H1 (cell line): ENCODE results near the gene SH3RF3. TPM values are rescaled to one million over a fixed set of nuclear protein-coding genes. Genes with fewer than 3 reads are reported as not detected.
A peak's percentile ranks its signal among the peaks of the same experiment; 100 is the strongest.

Experiments used
- CTCF ChIA-PET: fragments of 300-600 bp; sonication (Branson Sonifier 250); formaldehyde crosslinking; loops from one replicate; lab custom pipeline; 2021; ENCODE audit not compliant: partially characterized antibody; lab: Charles Lee
- POLR2A ChIA-PET: fragments of 300-600 bp; sonication (Branson Sonifier 250); formaldehyde crosslinking; loops from one replicate; lab custom pipeline; 2021; ENCODE audit warnings: inconsistent platforms; ENCODE audit not compliant: partially characterized antibody; lab: Charles Lee
- DNase-seq, 2 experiments: peaks; one replicate each; pipeline versions ENCODE4 v3.0.0 to v3.0.0-alpha.2; 2010 to 2022; ENCODE audit warnings: low spot score in 2 of 2, low read depth in 1 of 2, mixed read lengths in 1 of 2
- FAIRE-seq: peaks from 2 replicates; lab custom pipeline; 2011; peaks lifted over from hg19 to GRCh38; lab: Jason Lieb, UNC
- H2AFZ ChIP-seq: 2 replicates; pipeline ENCODE4 v1.8.1; 2012; ENCODE audit warnings: low read length, inconsistent platforms
- H2AK5ac ChIP-seq: 2 replicates; pipeline ENCODE4 v1.6.1; 2013; ENCODE audit warnings: low read depth, low read length
- H2BK120ac ChIP-seq: replicated peaks from 2 replicates; pipeline ENCODE3; 2013; ENCODE audit warnings: low read depth, low read length, inconsistent platforms
- H2BK12ac ChIP-seq: 2 replicates; pipeline ENCODE4 v1.6.1; 2013; ENCODE audit warnings: low read depth, low read length
- H2BK15ac ChIP-seq: 2 replicates; pipeline ENCODE4 v1.6.1; 2013; ENCODE audit warnings: low read length
- H2BK20ac ChIP-seq: 2 replicates; pipeline ENCODE4 v1.6.1; 2013; ENCODE audit warnings: low read length
- H2BK5ac ChIP-seq: 2 replicates; pipeline ENCODE4 v1.6.1; 2013; ENCODE audit warnings: low read depth, low read length
- H3K14ac ChIP-seq: 2 replicates; pipeline ENCODE4 v1.6.1; 2013; ENCODE audit warnings: inconsistent platforms; ENCODE audit not compliant: insufficient read length
- H3K18ac ChIP-seq: 2 replicates; pipeline ENCODE4 v1.6.1; 2013; ENCODE audit warnings: low read length; ENCODE audit errors: extremely low read depth
- H3K23ac ChIP-seq: 2 replicates; pipeline ENCODE4 v1.6.1; 2013; ENCODE audit warnings: inconsistent platforms; ENCODE audit not compliant: insufficient read length
- H3K23me2 ChIP-seq: 2 replicates; pipeline ENCODE4 v1.6.1; 2013; ENCODE audit warnings: low read depth, low read length
- H3K27ac ChIP-seq: 2 replicates; pipeline ENCODE4 v1.6.1; 2011; ENCODE audit warnings: low read depth, low read length, inconsistent platforms
- H3K27me3 ChIP-seq, 4 experiments: replicated peaks in 1 of 4; 1 replicate in 1 of 4; 2 replicates in 3 of 4; pipeline versions ENCODE4 v1.6.1 to v1.8.1; 2011 to 2013; ENCODE audit warnings: low read length in 3 of 4, mild to moderate bottlenecking in 3 of 4, inconsistent platforms in 2 of 4, mixed read lengths in 2 of 4, moderate library complexity in 1 of 4; ENCODE audit not compliant: control insufficient read depth in 3 of 4, insufficient read depth in 3 of 4; ENCODE audit errors: extremely low read depth in 1 of 4
- H3K36me3 ChIP-seq, 4 experiments: 2 replicates each; pipeline versions ENCODE4 v1.6.1 to v1.8.1; 2011 to 2013; ENCODE audit warnings: mild to moderate bottlenecking in 4 of 4, low read length in 3 of 4, moderate library complexity in 2 of 4, control low read depth in 1 of 4, inconsistent platforms in 1 of 4; ENCODE audit not compliant: insufficient read depth in 4 of 4, control insufficient read depth in 2 of 4
- H3K4ac ChIP-seq: replicated peaks from 2 replicates; pipeline ENCODE3; 2013; ENCODE audit warnings: low read length, low read depth, mixed read lengths, inconsistent platforms; ENCODE audit not compliant: insufficient read length
- H3K4me1 ChIP-seq, 4 experiments: replicated peaks in 1 of 4; 1 replicate in 1 of 4; 2 replicates in 3 of 4; pipeline versions ENCODE4 v1.6.1 to v1.8.1; 2011 to 2013; ENCODE audit warnings: low read length in 3 of 4, inconsistent platforms in 2 of 4, mixed read lengths in 1 of 4; ENCODE audit not compliant: insufficient read depth in 4 of 4, control insufficient read depth in 3 of 4
- H3K4me2 ChIP-seq, 2 experiments: 2 replicates each; pipeline versions ENCODE4 v1.6.1 to v1.8.1; 2011 to 2013; ENCODE audit warnings: low read depth in 2 of 2, low read length in 2 of 2, control low read depth in 1 of 2, inconsistent platforms in 1 of 2, mild to moderate bottlenecking in 1 of 2; ENCODE audit not compliant: insufficient read depth in 1 of 2
- H3K4me3 ChIP-seq, 4 experiments: fragments of 200-600, 300-600 bp in 1 of 4; sonication (generic), shearing (Covaris generic), sonication (Bioruptor Twin) in 1 of 4; 2 replicates each; pipeline versions ENCODE4 v1.5.1 to v1.8.1; 2011 to 2016; ENCODE audit warnings: low read length in 4 of 4, low read depth in 3 of 4, control low read depth in 2 of 4, inconsistent platforms in 2 of 4, mild to moderate bottlenecking in 2 of 4, mixed read lengths in 1 of 4, moderate library complexity in 1 of 4; ENCODE audit not compliant: insufficient read depth in 2 of 4; ENCODE audit errors: extremely low read depth in 1 of 4
- H3K56ac ChIP-seq: replicated peaks from 2 replicates; pipeline ENCODE3; 2013; ENCODE audit warnings: low read depth, mild to moderate bottlenecking, mixed read lengths, low read length, inconsistent platforms; ENCODE audit not compliant: insufficient read length
- H3K79me1 ChIP-seq: 2 replicates; pipeline ENCODE4 v1.6.1; 2013; ENCODE audit warnings: low read depth, low read length, control low read depth
- H3K79me2 ChIP-seq, 2 experiments: 2 replicates each; pipeline versions ENCODE4 v1.6.1 to v1.8.1; 2012 to 2013; ENCODE audit warnings: low read length in 2 of 2, mild to moderate bottlenecking in 2 of 2, inconsistent platforms in 1 of 2; ENCODE audit not compliant: insufficient read depth in 2 of 2, control insufficient read depth in 1 of 2
- H3K9ac ChIP-seq, 4 experiments: replicated peaks in 1 of 4; 1 replicate in 1 of 4; 2 replicates in 3 of 4; pipeline versions ENCODE4 v1.6.1 to v1.8.1; 2011 to 2013; ENCODE audit warnings: low read depth in 3 of 4, low read length in 3 of 4, control low read depth in 2 of 4, mild to moderate bottlenecking in 2 of 4, moderate library complexity in 2 of 4, inconsistent platforms in 1 of 4; ENCODE audit errors: extremely low read depth in 1 of 4
- H3K9me3 ChIP-seq, 2 experiments: 2 replicates each; pipeline versions ENCODE4 v1.6.1 to v1.8.1; 2012 to 2013; ENCODE audit warnings: mild to moderate bottlenecking in 2 of 2, moderate library complexity in 2 of 2, control low read depth in 1 of 2, inconsistent platforms in 1 of 2, low read depth in 1 of 2, low read length in 1 of 2, mixed read lengths in 1 of 2; ENCODE audit not compliant: insufficient read depth in 2 of 2
- H4K20me1 ChIP-seq, 2 experiments: replicated peaks in 1 of 2; 2 replicates each; pipeline versions ENCODE3 to v1.8.1; 2011 to 2013; ENCODE audit warnings: inconsistent platforms in 2 of 2, low read length in 2 of 2, mild to moderate bottlenecking in 1 of 2; ENCODE audit not compliant: insufficient read depth in 2 of 2, control insufficient read depth in 1 of 2
- H4K5ac ChIP-seq: 2 replicates; pipeline ENCODE4 v1.6.1; 2013; ENCODE audit warnings: low read length, low read depth, mixed read lengths, inconsistent platforms; ENCODE audit not compliant: insufficient read length
- H4K8ac ChIP-seq: 2 replicates; pipeline ENCODE4 v1.8.0; 2013; ENCODE audit warnings: mild to moderate bottlenecking, moderate library complexity, low read length, inconsistent platforms; ENCODE audit not compliant: insufficient read depth; ENCODE audit errors: extremely low read depth
- H4K91ac ChIP-seq: replicated peaks from 2 replicates; pipeline ENCODE3; 2013; ENCODE audit warnings: low read length, mixed read lengths, inconsistent platforms; ENCODE audit not compliant: insufficient read length
- CEBPB ChIP-seq: IDR thresholded peaks from 2 replicates; pipeline ENCODE4 v1.6.1; 2012; ENCODE audit warnings: low read depth, low read length
- EGR1 ChIP-seq: IDR thresholded peaks from 2 replicates; pipeline ENCODE4 v1.6.1; 2011; ENCODE audit warnings: low read depth, low read length, borderline replicate concordance
- JUND ChIP-seq: IDR thresholded peaks from 2 replicates; pipeline ENCODE4 v1.6.1; 2011; ENCODE audit warnings: mild to moderate bottlenecking, improper control_type of control experiment, low read length
- KDM1A ChIP-seq: fragments of 200-600, 300-600 bp; sonication (generic); IDR thresholded peaks from 2 replicates; pipeline ENCODE4 v1.7.1; 2016; ENCODE audit warnings: mild to moderate bottlenecking, low read length, borderline replicate concordance
- NRF1 ChIP-seq: IDR thresholded peaks from 2 replicates; pipeline ENCODE4 v1.6.1; 2011; ENCODE audit warnings: mild to moderate bottlenecking, low read depth, low read length, improper control_type of control experiment
- POLR2AphosphoS5 ChIP-seq: IDR thresholded peaks from 2 replicates; pipeline ENCODE4 v1.6.1; 2011; ENCODE audit warnings: low read depth, low read length
- RFX5 ChIP-seq: IDR thresholded peaks from 2 replicates; pipeline ENCODE4 v1.6.1; 2011; ENCODE audit warnings: low read depth, low read length, improper control_type of control experiment, borderline replicate concordance
- WGBS, 2 experiments: shearing (Covaris generic) in 1 of 2; methylation state at CpG; one replicate each; pipeline versions ENCODE4 v1.1.6 to v1.1.7; 2013 to 2015; ENCODE audit warnings: low lambda C conversion rate in 2 of 2, mixed read lengths in 2 of 2, inconsistent platforms in 1 of 2, low coverage in 1 of 2, missing lambda C conversion rate in 1 of 2; ENCODE audit not compliant: insufficient replicate concordance in 2 of 2, insufficient coverage in 1 of 2, insufficient read length in 1 of 2; ENCODE audit errors: extremely low coverage in 1 of 2, missing lambda C conversion rate in 1 of 2; 5-methylcytosine and 5-hydroxymethylcytosine counted together
- polyA plus RNA-seq, 7 experiments: library from polyadenylated mRNA; depleted of rRNA in 3 of 7; stranded (reverse) in 5 of 7; unstranded in 2 of 7; fragments of >200 nt in 5 of 7; fragments of 200-250 nt in 2 of 7; gene quantifications; 1 replicate in 5 of 7; 2 replicates in 1 of 7; 4 replicates in 1 of 7; pipeline versions ENCODE4 v1.2.1 to v1.2.3, GENCODE V29; 2011 to 2013; ENCODE audit warnings: missing spikeins in 2 of 7, mixed read lengths in 2 of 7
- total RNA-seq: library from RNA; stranded (reverse); fragmentation: NEBNext Ultra II Directional; extraction: Animal tissue kit (Norgen Biotek cat#: 25700); gene quantifications from 2 replicates; pipeline ENCODE4 v1.2.1, GENCODE V29; 2021

The SH3RF3 gene
- total and polyA plus RNA-seq, 2 of the 8 experiments (the other 6 are each of a cell fraction or from before 2014, with no cell fraction given): 0.11 to 0.65 TPM

DNA sequence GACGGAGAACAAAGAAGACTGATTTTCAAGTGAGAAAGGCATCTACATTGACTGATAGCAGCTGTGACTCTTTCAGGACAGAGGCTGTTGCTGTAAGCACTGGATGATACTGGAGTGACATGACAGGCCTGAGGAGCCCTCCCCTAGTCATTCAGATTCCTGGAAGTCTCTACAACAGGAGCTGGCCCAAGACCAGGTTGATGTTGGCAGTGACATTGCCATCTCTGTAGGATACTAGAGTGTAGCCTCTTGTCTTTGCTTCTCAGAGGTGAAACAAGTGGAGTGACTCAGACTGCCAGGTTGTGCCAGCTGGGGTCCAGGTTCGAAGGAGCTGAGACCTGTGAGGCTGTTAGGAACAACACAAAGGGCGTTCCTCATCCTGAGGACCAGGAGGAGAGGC is 44.7 kb upstream of the SH3RF3 start:
- no peak overlapping the region for H2BK20ac ChIP-seq
- no peak overlapping the region for H3K4me3 ChIP-seq
- FAIRE-seq (no peak), DNase-seq (peak in 1 of 2 experiments; percentile 0)
- no peak overlapping the region for H3K23ac ChIP-seq
- no peak overlapping the region for H3K9ac ChIP-seq
- ChIA-PET CTCF (interaction anchor here (0.6 kb wide), 1 partner anchor 64 kb away, joined by 3 read pairs; no protein-coding TSS in a partner anchor), POLR2A (interaction anchor here (0.6 kb wide), 1 partner anchor 116 kb away, joined by 3 read pairs; no protein-coding TSS in a partner anchor)
- no peak overlapping the region for H2BK5ac ChIP-seq
- no peak overlapping the region for H2BK15ac ChIP-seq
- no peak overlapping the region for H3K56ac ChIP-seq
- no peaks in the 10 kb centered on the region for H3K79me2 ChIP-seq
- H3K4ac ChIP-seq: no peak overlapping the region
- H2BK12ac ChIP-seq: no peak overlapping the region
- no peaks in the 10 kb centered on the region for H3K23me2 ChIP-seq
- H3K9me3 ChIP-seq: peaks cover 0 to 3% of the 10 kb centered on the region in 2 experiments; a peak in 1 of 4 replicates
- TF ChIP-seq NRF1: no peak
- no peak for TF ChIP-seq EGR1
- no peak for TF ChIP-seq RFX5
- no peak for TF ChIP-seq CEBPB
- no peak for TF ChIP-seq KDM1A
- TF ChIP-seq JUND: no peak
- TF ChIP-seq POLR2AphosphoS5: no peak
- H3K79me1 ChIP-seq: no peaks in the 10 kb centered on the region
- H3K4me1 ChIP-seq: no peaks in the 10 kb centered on the region
- 91% methylated on average over 3 of the region's 3 CpGs; no CpG with 5 or more reads in 1 of the 2 experiments for WGBS, 2 experiments
- H3K4me2 ChIP-seq: no peak overlapping the region
- H3K27ac ChIP-seq: no peak overlapping the region
- H2AK5ac ChIP-seq: no peak overlapping the region
- no peak overlapping the region for H4K8ac ChIP-seq
- H4K20me1 ChIP-seq: no peaks in the 10 kb centered on the region
- no peak overlapping the region for H4K5ac ChIP-seq
- H2AFZ ChIP-seq: no peak overlapping the region
- no peaks in the 10 kb centered on the region for H3K27me3 ChIP-seq
- H3K14ac ChIP-seq: no peak overlapping the region
- H2BK120ac ChIP-seq: no peak overlapping the region
- H3K36me3 ChIP-seq: no peaks in the 10 kb centered on the region
- no peak overlapping the region for H4K91ac ChIP-seq
- H3K18ac ChIP-seq: no peak overlapping the region
